Adipocyte (in vitro differentiated cells): ENCODE measurements around the gene PLAC8.
A peak's percentile ranks its signal among the peaks of the same experiment; 100 is the strongest.
"Not testable (repeated sequence)": the region's sequence is repeated elsewhere in the genome, so short reads cannot be mapped to it uniquely, and the experiment has no call there.

ENCODE experiments used
- DNase-seq: peaks from one replicate; pipeline ENCODE4 v3.0.0-alpha.2; 2015; ENCODE audit warnings: low read depth
- H3K27me3 ChIP-seq: replicated peaks from 2 replicates; pipeline ENCODE4 v1.7.0; 2013; ENCODE audit warnings: mild to moderate bottlenecking, low read length, moderate library complexity; ENCODE audit not compliant: control insufficient read depth, insufficient read depth
- H3K36me3 ChIP-seq: 2 replicates; pipeline ENCODE4 v1.7.0; 2013; ENCODE audit warnings: low read length, mild to moderate bottlenecking, moderate library complexity; ENCODE audit not compliant: control insufficient read depth, insufficient read depth, severe bottlenecking
- H3K4me1 ChIP-seq: 2 replicates; pipeline ENCODE4 v1.7.0; 2013; ENCODE audit warnings: mild to moderate bottlenecking, low read length, moderate library complexity; ENCODE audit not compliant: control insufficient read depth, insufficient read depth
- H3K4me3 ChIP-seq: 2 replicates; pipeline ENCODE4 v1.7.0; 2013; ENCODE audit warnings: mild to moderate bottlenecking, low read length, moderate library complexity
- H3K9ac ChIP-seq: 2 replicates; pipeline ENCODE4 v1.7.0; 2013; ENCODE audit warnings: mild to moderate bottlenecking, low read length, moderate library complexity
- H3K9me3 ChIP-seq: 2 replicates; pipeline ENCODE4 v1.7.0; 2013; ENCODE audit warnings: mild to moderate bottlenecking, low read length, moderate library complexity; ENCODE audit not compliant: control insufficient read depth

PLAC8 gene

DNA sequence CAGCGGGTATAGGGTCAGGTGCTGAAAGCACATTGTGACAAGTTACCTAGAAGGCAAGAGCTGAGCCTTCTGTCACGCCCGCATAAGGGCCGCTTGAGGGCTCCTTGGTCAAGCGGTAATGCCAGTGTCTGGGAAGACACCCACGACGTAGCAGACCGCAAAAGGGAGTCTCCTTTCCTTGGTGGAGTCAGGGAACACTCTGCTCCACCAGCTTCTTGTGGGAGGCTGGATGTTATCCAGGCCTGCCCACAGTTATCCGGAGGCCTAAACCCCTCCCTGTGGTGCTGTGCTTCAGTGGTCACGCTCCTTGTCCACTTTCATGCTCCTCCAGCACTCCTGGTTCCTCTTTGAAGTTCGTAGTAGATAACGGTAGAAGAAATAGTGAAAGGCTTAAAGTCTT lies 29.6 kb downstream of the PLAC8 start:
- not testable (repeated sequence) for H3K9me3 ChIP-seq, H3K36me3 ChIP-seq, H3K9ac ChIP-seq, DNase-seq, H3K4me1 ChIP-seq, H3K4me3 ChIP-seq, H3K27me3 ChIP-seq

DNA sequence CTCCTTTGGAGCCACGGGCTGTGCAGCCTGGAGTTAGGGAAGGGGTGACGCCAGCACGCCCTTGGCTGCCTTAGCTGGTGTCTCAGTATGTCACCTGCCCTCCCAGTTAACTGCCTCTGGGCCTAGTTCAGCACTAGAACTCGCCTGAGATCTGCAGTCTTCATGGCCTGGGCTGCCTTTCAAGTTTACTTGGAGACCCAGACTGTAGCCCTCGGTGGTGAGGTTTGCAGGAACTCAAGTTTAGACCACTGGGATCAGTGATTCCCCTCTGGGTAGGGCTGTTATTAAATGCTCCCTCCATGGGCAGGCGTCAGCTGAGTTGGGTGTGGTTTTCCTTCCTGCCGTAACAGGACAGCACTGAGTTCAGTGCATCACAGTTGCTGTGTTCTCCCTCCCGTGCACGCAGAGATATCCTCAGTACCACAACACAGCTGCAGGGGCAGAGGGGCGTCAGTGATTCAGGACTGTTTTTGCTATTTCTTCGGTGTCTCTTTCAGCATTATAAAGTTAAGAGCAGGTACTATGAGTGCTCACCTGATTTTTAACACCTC lies 30.5 kb downstream of the PLAC8 start:
- no peaks in the 10 kb centered on the region for H3K9me3 ChIP-seq
- no peaks in the 10 kb centered on the region for H3K27me3 ChIP-seq
- H3K36me3 ChIP-seq, result no peaks in the 10 kb centered on the region
- no peak overlapping the region for H3K9ac ChIP-seq
- H3K4me3 ChIP-seq, result no peak overlapping the region
- no peak for DNase-seq
- H3K4me1 ChIP-seq, result no peaks in the 10 kb centered on the region

DNA sequence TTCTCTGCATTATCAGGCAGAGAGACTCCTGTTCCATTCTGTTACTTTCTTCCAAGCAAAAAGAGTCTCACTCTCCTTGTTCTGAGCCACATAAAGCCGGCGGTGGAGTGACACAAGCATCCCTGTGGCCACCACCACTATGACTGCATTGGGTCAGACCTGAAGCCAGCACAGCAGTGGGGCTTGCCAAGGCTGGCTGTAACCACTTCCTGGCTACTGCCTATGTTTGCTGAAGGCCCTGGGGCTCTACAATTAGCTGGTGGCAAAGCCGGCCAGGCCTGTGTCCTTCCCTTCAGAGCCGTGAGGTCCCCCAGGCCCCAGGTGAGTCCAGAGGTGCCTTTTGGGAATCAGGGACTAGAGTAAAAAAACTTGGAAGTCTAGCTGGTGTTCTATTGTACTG lies 31.8 kb downstream of the PLAC8 start:
- no peak overlapping the region for H3K4me3 ChIP-seq
- H3K4me1 ChIP-seq, result no peaks in the 10 kb centered on the region
- H3K27me3 ChIP-seq, result no peaks in the 10 kb centered on the region
- H3K36me3 ChIP-seq, result no peaks in the 10 kb centered on the region
- no peak overlapping the region for H3K9ac ChIP-seq
- no peaks in the 10 kb centered on the region for H3K9me3 ChIP-seq
- no peak for DNase-seq

DNA sequence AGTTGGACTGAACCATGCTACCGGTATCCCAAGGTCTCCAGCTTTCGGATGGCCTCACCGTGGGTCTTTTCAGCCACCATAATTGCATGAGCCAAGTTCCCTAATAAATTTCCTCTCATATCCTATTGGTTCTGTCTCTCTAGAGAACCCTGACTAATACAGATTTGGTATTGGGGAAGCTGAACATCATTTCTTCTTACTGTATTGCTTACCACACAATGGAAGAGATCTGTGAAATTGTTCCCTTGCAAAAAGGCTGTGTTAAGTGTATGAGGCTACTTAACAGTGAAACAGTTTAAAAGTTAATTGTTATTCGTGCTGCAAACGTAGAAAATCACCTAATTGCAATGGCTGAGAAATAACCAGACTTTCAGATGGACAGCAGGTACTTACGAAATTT lies 34.0 kb downstream of the PLAC8 start:
- peaks cover 5% of the 10 kb centered on the region for H3K36me3 ChIP-seq
- no peaks in the 10 kb centered on the region for H3K9me3 ChIP-seq
- no peak overlapping the region for H3K4me3 ChIP-seq
- DNase-seq, result no peak
- no peak overlapping the region for H3K9ac ChIP-seq
- H3K4me1 ChIP-seq, result peaks cover 6% of the 10 kb centered on the region
- H3K27me3 ChIP-seq, result no peaks in the 10 kb centered on the region

DNA sequence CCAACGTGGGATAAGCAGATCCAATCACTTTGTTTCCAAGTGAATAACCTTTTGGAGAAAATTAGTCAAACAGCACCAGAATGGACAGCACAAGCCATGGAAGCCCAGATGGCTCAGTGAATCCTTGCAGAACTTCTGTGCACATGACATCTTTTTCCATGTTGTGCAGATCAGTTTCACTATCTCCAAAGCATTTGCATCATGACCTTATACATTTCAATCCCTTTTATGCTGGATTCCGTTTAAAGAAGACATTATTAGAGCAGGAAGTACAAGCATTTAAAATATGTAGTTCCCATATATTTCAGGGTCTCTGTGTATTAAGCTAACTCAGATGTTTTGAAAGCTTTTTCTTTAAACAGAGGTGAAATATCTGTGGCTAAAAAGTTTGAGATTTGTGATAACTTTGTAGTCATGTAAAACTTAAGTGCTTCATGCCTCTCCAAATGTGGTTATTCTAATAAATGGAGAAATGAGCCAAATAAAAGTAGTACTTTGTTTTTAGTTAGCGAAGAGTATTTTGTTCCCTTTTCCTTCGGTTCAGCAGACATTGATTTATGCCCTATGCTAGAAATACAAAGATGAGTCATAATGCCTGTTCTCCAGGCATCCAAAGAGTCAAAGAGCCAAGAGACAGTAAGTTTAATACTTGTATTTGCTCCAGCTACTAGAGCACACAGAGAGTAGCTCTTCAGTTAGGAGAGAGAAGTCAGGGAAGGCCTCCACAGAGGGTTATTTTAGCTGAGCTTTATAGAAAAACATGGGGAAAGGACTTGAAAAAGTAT lies 39.0 kb downstream of the PLAC8 start:
- peak overlapping the region; percentile 81 for H3K9ac ChIP-seq
- DNase-seq, result peak; percentile 6
- peaks cover 17% of the 10 kb centered on the region for H3K36me3 ChIP-seq
- peak overlapping the region; percentile 63 for H3K4me3 ChIP-seq
- H3K9me3 ChIP-seq, result no peaks in the 10 kb centered on the region
- no peaks in the 10 kb centered on the region for H3K27me3 ChIP-seq
- H3K4me1 ChIP-seq, result peaks cover 16% of the 10 kb centered on the region

DNA sequence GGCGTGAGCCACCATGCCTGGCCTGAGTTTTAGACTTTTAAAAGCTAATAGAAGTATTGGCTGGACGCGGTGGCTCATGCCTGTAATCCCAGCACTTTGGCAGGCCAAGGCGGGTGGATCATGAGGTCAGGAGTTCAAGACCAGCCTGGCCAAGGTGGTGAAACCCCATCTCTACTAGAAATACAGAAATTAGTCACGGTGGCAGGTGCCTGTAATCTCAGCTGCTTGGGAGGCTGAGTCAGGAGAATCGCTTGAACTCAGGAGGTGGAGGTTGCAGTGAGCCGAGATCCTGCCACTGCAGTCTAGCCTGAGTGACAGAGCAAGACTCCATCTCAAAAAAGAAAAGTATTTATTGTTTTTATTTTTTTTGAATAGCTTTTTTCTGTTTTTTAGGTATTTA lies 39.7 kb downstream of the PLAC8 start:
- H3K27me3 ChIP-seq, DNase-seq, H3K9me3 ChIP-seq: not testable (repeated sequence)
- Histone ChIP-seq H3K36me3 (peaks cover 24% of the 10 kb centered on the region), H3K9ac (peak overlapping the region; percentile 81), H3K4me3 (peak overlapping the region; percentile 63), H3K4me1 (peaks cover 16% of the 10 kb centered on the region)

DNA sequence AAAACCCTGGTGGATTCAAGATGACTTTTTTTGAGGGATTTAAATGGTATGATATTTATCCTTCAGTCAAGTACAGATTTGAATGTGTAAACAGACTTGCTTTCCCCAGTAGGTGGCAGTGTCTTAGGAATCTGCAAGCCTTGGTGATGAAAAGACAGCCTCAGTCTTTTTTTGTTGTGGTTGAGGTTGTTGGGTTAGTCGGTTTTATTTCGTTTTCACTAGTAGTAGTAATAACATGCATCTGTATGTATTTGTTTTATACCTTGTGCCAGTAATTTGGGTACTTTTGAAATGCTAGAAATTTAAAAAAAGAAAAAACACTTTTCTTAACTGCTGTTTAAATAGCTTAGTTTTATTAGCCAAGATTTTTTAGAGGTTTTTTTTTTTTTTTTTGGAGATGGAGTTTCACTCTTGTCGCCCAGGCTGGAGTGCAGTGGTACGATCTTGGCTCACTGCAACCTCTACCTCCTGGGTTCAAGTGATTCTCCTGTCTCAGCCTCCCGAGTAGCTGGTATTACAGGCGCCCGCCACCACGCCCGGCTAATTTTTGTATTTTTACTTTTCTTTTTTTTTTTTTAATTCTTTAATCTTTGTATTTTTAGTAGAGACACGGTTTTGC lies 40.3 kb downstream of the PLAC8 start:
- Histone ChIP-seq H3K4me1 (peaks cover 16% of the 10 kb centered on the region), H3K27me3 (no peaks in the 10 kb centered on the region), H3K36me3 (peaks cover 30% of the 10 kb centered on the region), H3K9me3 (no peaks in the 10 kb centered on the region), H3K9ac (peak overlapping the region; percentile 29), H3K4me3 (no peak overlapping the region)
- DNase-seq, result peak; percentile 92

GRCh38 chr4:83071116-83071515 lies 43.4 kb downstream of the PLAC8 start:
- Histone ChIP-seq H3K9ac (no peak overlapping the region), H3K4me3 (no peak overlapping the region), H3K4me1 (peaks cover 15% of the 10 kb centered on the region), H3K9me3 (no peaks in the 10 kb centered on the region), H3K36me3 (peaks cover 52% of the 10 kb centered on the region), H3K27me3 (no peaks in the 10 kb centered on the region)
- peak; percentile 15 for DNase-seq

- Histone ChIP-seq H3K27me3 (no peaks in the 10 kb centered on the region), H3K4me3 (no peak overlapping the region), H3K9ac (no peak overlapping the region), H3K36me3 (peaks cover 81% of the 10 kb centered on the region), H3K9me3 (no peaks in the 10 kb centered on the region), H3K4me1 (no peaks in the 10 kb centered on the region)
- no peak for DNase-seq
Measured at GRCh38 chr4:83067058-83067639, 47.4 kb downstream of the PLAC8 start.

DNA sequence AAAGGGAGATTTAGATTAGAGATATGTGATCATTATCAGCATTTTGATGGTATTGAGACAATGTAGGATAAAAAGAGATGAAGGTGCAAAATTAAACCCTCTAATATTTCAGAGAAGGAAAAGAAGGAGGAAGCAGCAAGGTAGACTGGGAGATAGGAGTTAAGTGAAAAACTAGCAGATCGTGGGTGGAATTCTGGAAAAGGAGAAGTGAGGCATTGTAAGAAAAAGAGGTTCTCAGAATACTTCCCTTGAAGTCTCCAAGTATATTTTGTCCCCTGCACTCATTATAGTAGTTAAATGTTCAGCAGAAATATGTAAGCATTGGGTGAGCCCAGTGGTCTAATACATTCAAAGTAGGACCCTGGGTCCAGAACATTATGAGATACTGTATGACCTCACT lies 49.3 kb downstream of the PLAC8 start:
- Histone ChIP-seq H3K36me3 (peaks cover 84% of the 10 kb centered on the region), H3K4me3 (no peak overlapping the region), H3K4me1 (no peaks in the 10 kb centered on the region), H3K9ac (no peak overlapping the region), H3K9me3 (no peaks in the 10 kb centered on the region), H3K27me3 (no peaks in the 10 kb centered on the region)
- DNase-seq, result no peak

- H3K4me3 ChIP-seq, result no peak overlapping the region
- peaks cover 81% of the 10 kb centered on the region for H3K36me3 ChIP-seq
- no peaks in the 10 kb centered on the region for H3K4me1 ChIP-seq
- H3K9ac ChIP-seq, result no peak overlapping the region
- H3K27me3 ChIP-seq, result no peaks in the 10 kb centered on the region
- DNase-seq, result peak; percentile 34
- H3K9me3 ChIP-seq, result no peaks in the 10 kb centered on the region
Measured at GRCh38 chr4:83062739-83063138, 51.8 kb downstream of the PLAC8 start.
